Pulmonary artery endothelial cell (primary cell): ENCODE results near the gene PXMP4. TPM values are rescaled to one million over a fixed set of nuclear protein-coding genes. Genes with fewer than 3 reads are reported as not detected.

Experiments used
- DNase-seq: peaks from one replicate; pipeline ENCODE4 v3.0.0-alpha.2; 2011; ENCODE audit warnings: low read depth, low spot score
- total RNA-seq: library from RNA; depleted of rRNA; stranded (reverse); fragments of >200 nt; gene quantifications from 2 replicates; pipeline ENCODE4 v1.2.3, GENCODE V29; 2014

The PXMP4 gene
- total RNA-seq, 1 donor from 2014 or later = 7.1 TPM

- DNase-seq = no peak
Measured at GRCh38 chr20:33732166-33732970, 12.3 kb upstream of the PXMP4 start.

GRCh38 chr20:33731693-33732165, 11.6 kb upstream of the PXMP4 start, which contains the start of gene ZNF341:
ZNF341 (plus strand) TSS chr20:33731996; CDS start chr20:33732022, 26 bp downstream.
- DNase-seq = peak; percentile 40

- no peak for DNase-seq
Measured at GRCh38 chr20:33730946-33731692, 11.0 kb upstream of the PXMP4 start.

- DNase-seq = no peak
Measured at GRCh38 chr20:33729101-33729500, 9.0 kb upstream of the PXMP4 start.

GRCh38 chr20:33728463-33728862, 8.4 kb upstream of the PXMP4 start:
- DNase-seq = no peak

- DNase-seq = no peak
Measured at GRCh38 chr20:33727806-33728205, 7.7 kb upstream of the PXMP4 start.

- DNase-seq = no peak
Measured at GRCh38 chr20:33727115-33727479, 7.0 kb upstream of the PXMP4 start.

GRCh38 chr20:33725607-33726264, 5.6 kb upstream of the PXMP4 start:
- no peak for DNase-seq

- no peak for DNase-seq
Measured at GRCh38 chr20:33724439-33725094, 4.5 kb upstream of the PXMP4 start.

GRCh38 chr20:33721391-33722140, 1.5 kb upstream of the PXMP4 start:
- DNase-seq = no peak

GRCh38 chr20:33719277-33719988, 677 bp downstream of the PXMP4 start:
- no peak for DNase-seq

GRCh38 chr20:33716498-33716897, 3.6 kb downstream of the PXMP4 start:
- no peak for DNase-seq

- no peak for DNase-seq
Measured at GRCh38 chr20:33713865-33714367, 6.2 kb downstream of the PXMP4 start.

- no peak for DNase-seq
Measured at GRCh38 chr20:33711446-33711738, 8.7 kb downstream of the PXMP4 start.

GRCh38 chr20:33710681-33711445, 9.2 kb downstream of the PXMP4 start:
- no peak for DNase-seq

GRCh38 chr20:33709905-33710541, 10.1 kb downstream of the PXMP4 start:
- no peak for DNase-seq

- DNase-seq = no peak
Measured at GRCh38 chr20:33709398-33709797, 10.7 kb downstream of the PXMP4 start.

- no peak for DNase-seq
Measured at GRCh38 chr20:33707668-33708067, 12.4 kb downstream of the PXMP4 start.
